Measurements from ENCODE around the gene IARS2. TPM values are rescaled to one million over a fixed set of nuclear protein-coding genes. Genes with fewer than 3 reads are reported as not detected.

The IARS2 gene
- total RNA-seq, 1 donor from 2014 or later: 37.6 TPM

- Histone ChIP-seq H3K27me3 (no peaks in the 10 kb centered on the region), H3K4me3 (no peak overlapping the region), H3K4me1 (no peaks in the 10 kb centered on the region), H3K9me3 (no peaks in the 10 kb centered on the region), H3K27ac (no peak overlapping the region), H3K36me3 (peaks cover 0 to 10% of the 10 kb centered on the region in 2 donors)
- TF ChIP-seq CTCF (IDR thresholded peaks at IDR 0.05): no peak
- no peak for TF ChIP-seq POLR2A (IDR thresholded peaks at IDR 0.05)
- no peak for TF ChIP-seq POLR2AphosphoS5 (IDR thresholded peaks at IDR 0.05; ENCODE audit: insufficient read depth in 1 of 2, low read depth in 1 of 2)
- DNase-seq (ENCODE audit: extremely low spot score in 2 of 2): no peak
- intact Hi-C loops (cut with DNase I): no loop called here
These were observed 33.1 kb downstream of the IARS2 start for GRCh38 chr1:220127076-220127475.

- no peak for DNase-seq (ENCODE audit: extremely low spot score in 2 of 2)
- Histone ChIP-seq H3K36me3 (peaks cover 0 to 14% of the 10 kb centered on the region in 2 donors), H3K4me1 (no peaks in the 10 kb centered on the region), H3K4me3 (no peak overlapping the region), H3K27ac (no peak overlapping the region), H3K9me3 (no peaks in the 10 kb centered on the region), H3K27me3 (no peaks in the 10 kb centered on the region)
- intact Hi-C loops (cut with DNase I): no loop called here
- TF ChIP-seq CTCF (IDR thresholded peaks at IDR 0.05) (no peak), POLR2A (IDR thresholded peaks at IDR 0.05) (no peak), POLR2AphosphoS5 (IDR thresholded peaks at IDR 0.05; ENCODE audit: insufficient read depth in 1 of 2, low read depth in 1 of 2) (no peak)
These were observed 35.7 kb downstream of the IARS2 start for GRCh38 chr1:220129479-220130210.

GRCh38 chr1:220135755-220136154, 41.8 kb downstream of the IARS2 start:
- intact Hi-C loops (cut with DNase I): no loop called here
- H3K27me3 ChIP-seq: no peaks in the 10 kb centered on the region
- H3K4me1 ChIP-seq: no peaks in the 10 kb centered on the region
- H3K27ac ChIP-seq: no peak overlapping the region
- no peak for DNase-seq (ENCODE audit: extremely low spot score in 2 of 2)
- TF ChIP-seq CTCF (IDR thresholded peaks at IDR 0.05) (no peak), POLR2AphosphoS5 (IDR thresholded peaks at IDR 0.05; ENCODE audit: insufficient read depth in 1 of 2, low read depth in 1 of 2) (no peak), POLR2A (IDR thresholded peaks at IDR 0.05) (no peak)
- peaks cover 0 to 42% of the 10 kb centered on the region in 2 donors for H3K36me3 ChIP-seq
- no peaks in the 10 kb centered on the region for H3K9me3 ChIP-seq
- H3K4me3 ChIP-seq: no peak overlapping the region

GRCh38 chr1:220137019-220137786, 43.3 kb downstream of the IARS2 start:
- Histone ChIP-seq H3K36me3 (peaks cover 0 to 56% of the 10 kb centered on the region in 2 donors), H3K4me3 (no peak overlapping the region), H3K27me3 (no peaks in the 10 kb centered on the region), H3K9me3 (no peaks in the 10 kb centered on the region), H3K4me1 (no peaks in the 10 kb centered on the region), H3K27ac (no peak overlapping the region)
- DNase-seq (ENCODE audit: extremely low spot score in 2 of 2): no peak
- intact Hi-C loops (cut with DNase I): no loop called here
- TF ChIP-seq POLR2A (IDR thresholded peaks at IDR 0.05) (no peak), POLR2AphosphoS5 (IDR thresholded peaks at IDR 0.05; ENCODE audit: insufficient read depth in 1 of 2, low read depth in 1 of 2) (no peak), CTCF (IDR thresholded peaks at IDR 0.05) (no peak)

- no peaks in the 10 kb centered on the region for H3K27me3 ChIP-seq
- TF ChIP-seq POLR2A (IDR thresholded peaks at IDR 0.05) (no peak), CTCF (IDR thresholded peaks at IDR 0.05) (no peak), POLR2AphosphoS5 (IDR thresholded peaks at IDR 0.05; ENCODE audit: insufficient read depth in 1 of 2, low read depth in 1 of 2) (no peak)
- H3K4me3 ChIP-seq: no peak overlapping the region
- peaks cover 0 to 56% of the 10 kb centered on the region in 2 donors for H3K36me3 ChIP-seq
- intact Hi-C loops (cut with DNase I): no loop called here
- H3K9me3 ChIP-seq: no peaks in the 10 kb centered on the region
- DNase-seq (ENCODE audit: extremely low spot score in 2 of 2): no peak
- no peaks in the 10 kb centered on the region for H3K4me1 ChIP-seq
- H3K27ac ChIP-seq: no peak overlapping the region
These were observed 46.0 kb downstream of the IARS2 start for GRCh38 chr1:220139966-220140365.

Measured in vagina (tissue), 2 donors.